HFF-Myc (cell line): ENCODE results near the gene DYSF.

ENCODE experiments used
- DNase-seq: peaks from one replicate; pipeline ENCODE4 v3.0.0-alpha.2; 2011; ENCODE audit warnings: low read depth; ENCODE audit errors: extremely low read depth
- H3K4me3 ChIP-seq: replicated peaks from 2 replicates; pipeline ENCODE4 v1.5.1; 2011; ENCODE audit warnings: low read depth, mild to moderate bottlenecking, control low read depth, low read length
- CTCF ChIP-seq: IDR thresholded peaks from 2 replicates; pipeline ENCODE4 v1.5.1; 2012; ENCODE audit warnings: mild to moderate bottlenecking, low read depth, low read length, control low read depth; ENCODE audit errors: missing control alignments

Gene DYSF

GRCh38 chr2:71710367-71711132, 257.2 kb downstream of the DYSF start:
- no peak overlapping the region for H3K4me3 ChIP-seq
- DNase-seq, result no peak
- TF ChIP-seq CTCF, result no peak

GRCh38 chr2:71711133-71711855, 257.9 kb downstream of the DYSF start:
- DNase-seq, result no peak
- H3K4me3 ChIP-seq, result no peak overlapping the region
- no peak for TF ChIP-seq CTCF

GRCh38 chr2:71712158-71712818, 258.9 kb downstream of the DYSF start:
- no peak for DNase-seq
- no peak overlapping the region for H3K4me3 ChIP-seq
- no peak for TF ChIP-seq CTCF

- H3K4me3 ChIP-seq, result no peak overlapping the region
- TF ChIP-seq CTCF, result no peak
- no peak for DNase-seq
These were observed 260.5 kb downstream of the DYSF start for GRCh38 chr2:71713581-71714580.

GRCh38 chr2:71714601-71715240, 261.4 kb downstream of the DYSF start:
- no peak for TF ChIP-seq CTCF
- DNase-seq, result no peak
- no peak overlapping the region for H3K4me3 ChIP-seq

- TF ChIP-seq CTCF, result no peak
These were observed 261.9 kb downstream of the DYSF start for GRCh38 chr2:71715241-71715750.

More at GRCh38 chr2:71715241-71715750, 261.9 kb downstream of the DYSF start:
- DNase-seq, result no peak
- no peak overlapping the region for H3K4me3 ChIP-seq
